ENCODE results near the gene SLC15A1. TPM values are rescaled to one million over a fixed set of nuclear protein-coding genes. Genes with fewer than 3 reads are reported as not detected.
"Not testable (repeated sequence)": the region's sequence is repeated elsewhere in the genome, so short reads cannot be mapped to it uniquely, and the experiment has no call there.

The SLC15A1 gene
- total RNA-seq, 4 donors from 2014 or later, result not detected

DNA sequence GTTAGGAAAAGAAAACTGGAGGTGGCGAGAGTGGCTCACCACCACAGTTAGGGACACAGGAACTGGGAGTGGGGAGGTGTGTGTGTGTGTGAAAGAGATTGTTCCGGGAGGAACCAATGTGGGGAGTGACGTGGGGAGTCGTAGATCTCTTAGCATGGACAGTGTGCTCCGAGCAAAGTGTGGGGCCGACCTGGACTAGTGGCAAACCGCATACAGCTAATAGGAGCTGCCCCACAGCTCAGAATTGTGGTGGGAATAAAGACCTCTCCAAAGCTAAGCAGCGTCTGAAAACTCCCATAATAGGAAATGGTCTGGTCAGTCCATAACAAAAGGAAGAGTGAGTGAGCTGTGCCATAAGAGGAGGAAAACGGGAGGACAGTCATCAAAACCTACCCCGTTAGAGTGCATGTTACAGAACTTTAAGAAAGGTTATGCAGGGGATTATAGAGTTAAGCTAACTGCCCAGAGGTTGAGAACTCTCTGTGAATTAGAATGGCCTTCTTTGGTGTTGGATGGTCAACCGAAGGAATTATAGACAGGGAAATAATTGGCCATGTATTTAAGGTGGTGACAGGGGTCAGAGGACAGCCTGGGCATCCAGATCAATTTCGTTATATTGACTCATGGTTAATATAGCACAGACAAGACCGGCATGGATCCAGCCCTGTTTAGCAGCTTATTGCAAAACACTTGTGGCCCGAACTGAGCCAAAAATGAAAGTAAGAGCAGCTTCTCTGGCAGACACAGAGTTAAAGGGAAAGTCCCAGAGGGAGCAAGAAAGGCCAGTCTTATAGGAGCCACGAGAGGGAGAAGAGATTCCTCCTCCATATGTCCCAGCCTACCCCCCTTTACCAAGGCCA, 8.9 kb upstream of the SLC15A1 start:
- Histone ChIP-seq H3K9me3 (no peaks in the 10 kb centered on the region), H3K27me3 (no peaks in the 10 kb centered on the region), H3K36me3 (no peaks in the 10 kb centered on the region), H3K27ac (no peak overlapping the region), H3K4me3 (peak overlapping the region in 3 of 4 donors; percentile 4 to 33 (median 21)), H3K4me1 (no peaks in the 10 kb centered on the region)
- DNase-seq, result no peak
- TF ChIP-seq POLR2A (IDR thresholded peaks at IDR 0.05), result no peak
- TF ChIP-seq, protein P1, sequence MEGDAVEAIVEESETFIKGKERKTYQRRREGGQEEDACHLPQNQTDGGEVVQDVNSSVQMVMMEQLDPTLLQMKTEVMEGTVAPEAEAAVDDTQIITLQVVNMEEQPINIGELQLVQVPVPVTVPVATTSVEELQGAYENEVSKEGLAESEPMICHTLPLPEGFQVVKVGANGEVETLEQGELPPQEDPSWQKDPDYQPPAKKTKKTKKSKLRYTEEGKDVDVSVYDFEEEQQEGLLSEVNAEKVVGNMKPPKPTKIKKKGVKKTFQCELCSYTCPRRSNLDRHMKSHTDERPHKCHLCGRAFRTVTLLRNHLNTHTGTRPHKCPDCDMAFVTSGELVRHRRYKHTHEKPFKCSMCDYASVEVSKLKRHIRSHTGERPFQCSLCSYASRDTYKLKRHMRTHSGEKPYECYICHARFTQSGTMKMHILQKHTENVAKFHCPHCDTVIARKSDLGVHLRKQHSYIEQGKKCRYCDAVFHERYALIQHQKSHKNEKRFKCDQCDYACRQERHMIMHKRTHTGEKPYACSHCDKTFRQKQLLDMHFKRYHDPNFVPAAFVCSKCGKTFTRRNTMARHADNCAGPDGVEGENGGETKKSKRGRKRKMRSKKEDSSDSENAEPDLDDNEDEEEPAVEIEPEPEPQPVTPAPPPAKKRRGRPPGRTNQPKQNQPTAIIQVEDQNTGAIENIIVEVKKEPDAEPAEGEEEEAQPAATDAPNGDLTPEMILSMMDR (IDR thresholded peaks at IDR 0.05 in 4 of 5, conservative IDR thresholded peaks at IDR 0.05 in 1 of 5), result no peak
- intact Hi-C loops (cut with DNase I; ENCODE audit: low total_unique reads), result no loop called here
- ATAC-seq, result no peak
- in situ Hi-C loops (cut with MboI; ENCODE audit: low sequenced_read_pairs in 4 of 4), result no loop called here

DNA sequence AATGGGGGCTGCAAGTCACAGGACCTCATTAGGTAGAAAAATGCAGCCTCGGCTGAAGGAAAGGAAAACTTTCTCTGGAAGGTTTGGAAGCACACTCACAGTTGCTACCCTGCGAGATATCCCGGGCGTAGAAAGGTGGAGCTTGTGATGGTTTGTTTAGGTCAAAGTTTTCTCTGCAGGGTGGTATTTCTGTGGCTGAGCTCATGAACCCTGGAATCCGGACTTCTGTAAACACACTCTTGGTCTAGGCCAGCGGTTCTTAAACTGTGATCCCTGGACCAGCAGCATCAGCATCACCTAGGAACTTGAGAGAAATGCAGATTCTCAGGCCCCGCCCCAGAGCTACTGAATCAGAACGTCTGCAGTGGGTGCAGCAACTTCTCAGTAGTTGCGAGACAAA, 3.3 kb upstream of the SLC15A1 start:
- Histone ChIP-seq H3K27me3 (peaks cover 19 to 34% (median 28%) of the 10 kb centered on the region in 3 donors), H3K4me3 (no peak overlapping the region), H3K9me3 (no peaks in the 10 kb centered on the region), H3K27ac (no peak overlapping the region), H3K36me3 (no peaks in the 10 kb centered on the region), H3K4me1 (no peaks in the 10 kb centered on the region)
- in situ Hi-C loops (cut with MboI; ENCODE audit: low sequenced_read_pairs in 4 of 4), result no loop called here
- intact Hi-C loops (cut with DNase I; ENCODE audit: low total_unique reads), result no loop called here
- TF ChIP-seq, protein P1 (IDR thresholded peaks at IDR 0.05 in 4 of 5, conservative IDR thresholded peaks at IDR 0.05 in 1 of 5), result no peak
- TF ChIP-seq POLR2A (IDR thresholded peaks at IDR 0.05), result no peak
- no peak for ATAC-seq
- no peak for DNase-seq

DNA sequence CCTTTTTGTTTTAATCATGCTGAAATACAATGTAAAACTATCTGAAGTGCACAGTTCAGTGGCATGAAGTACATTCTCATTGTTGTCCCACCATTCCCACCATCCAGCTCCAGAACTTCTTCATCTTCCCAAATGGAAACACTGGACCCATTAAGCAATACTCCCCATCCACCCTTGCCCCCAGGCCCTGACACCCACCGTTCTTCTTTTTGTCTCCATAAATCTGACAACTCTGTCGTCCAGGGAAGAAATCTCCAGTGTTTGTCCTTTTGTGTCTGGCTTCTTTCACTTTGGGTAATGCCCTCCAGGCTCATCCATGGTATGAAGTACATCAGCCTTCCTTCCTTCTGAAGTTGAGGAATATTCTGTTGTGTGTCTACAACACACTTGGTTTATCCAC, 2.6 kb upstream of the SLC15A1 start:
- Histone ChIP-seq H3K27ac (no peak overlapping the region), H3K9me3 (no peaks in the 10 kb centered on the region)
- DNase-seq, result no peak

DNA sequence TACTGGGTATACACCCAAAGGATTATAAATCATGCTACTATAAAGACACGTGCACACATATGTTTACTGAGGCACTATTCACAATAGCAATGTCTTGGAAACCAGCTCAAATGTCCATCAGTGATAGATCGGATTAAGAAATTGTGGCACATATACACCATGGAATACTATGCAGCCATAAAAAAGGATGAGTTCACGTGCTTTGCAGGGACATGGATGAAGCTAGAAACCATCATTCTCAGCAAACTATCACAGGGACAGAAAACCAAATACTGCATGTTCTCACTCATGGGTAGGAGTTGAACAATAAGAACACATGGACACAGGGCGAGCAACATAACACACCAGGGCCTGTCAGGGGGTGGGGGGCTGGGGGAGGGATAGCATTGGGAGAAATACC, 2.0 kb upstream of the SLC15A1 start:
- H3K27ac ChIP-seq; H3K4me1 ChIP-seq; ATAC-seq; in situ Hi-C loops (cut with MboI; ENCODE audit: low sequenced_read_pairs in 4 of 4); intact Hi-C loops (cut with DNase I; ENCODE audit: low total_unique reads); H3K9me3 ChIP-seq; DNase-seq; H3K4me3 ChIP-seq; H3K36me3 ChIP-seq: not testable (repeated sequence)
- H3K27me3 ChIP-seq, result peaks cover 19 to 34% (median 30%) of the 10 kb centered on the region in 3 donors

More for the DNA sequence above, 2.6 kb upstream of the SLC15A1 start:
- TF ChIP-seq, protein P1 (IDR thresholded peaks at IDR 0.05 in 4 of 5, conservative IDR thresholded peaks at IDR 0.05 in 1 of 5), result no peak
- no peak for TF ChIP-seq POLR2A (IDR thresholded peaks at IDR 0.05)
- no peak for ATAC-seq
- Histone ChIP-seq H3K27me3 (peaks cover 19 to 34% (median 30%) of the 10 kb centered on the region in 3 donors), H3K4me3 (no peak overlapping the region), H3K4me1 (no peaks in the 10 kb centered on the region), H3K36me3 (no peaks in the 10 kb centered on the region)
- intact Hi-C loops (cut with DNase I; ENCODE audit: low total_unique reads) (no loop called here), in situ Hi-C loops (cut with MboI; ENCODE audit: low sequenced_read_pairs in 4 of 4) (no loop called here)

DNA sequence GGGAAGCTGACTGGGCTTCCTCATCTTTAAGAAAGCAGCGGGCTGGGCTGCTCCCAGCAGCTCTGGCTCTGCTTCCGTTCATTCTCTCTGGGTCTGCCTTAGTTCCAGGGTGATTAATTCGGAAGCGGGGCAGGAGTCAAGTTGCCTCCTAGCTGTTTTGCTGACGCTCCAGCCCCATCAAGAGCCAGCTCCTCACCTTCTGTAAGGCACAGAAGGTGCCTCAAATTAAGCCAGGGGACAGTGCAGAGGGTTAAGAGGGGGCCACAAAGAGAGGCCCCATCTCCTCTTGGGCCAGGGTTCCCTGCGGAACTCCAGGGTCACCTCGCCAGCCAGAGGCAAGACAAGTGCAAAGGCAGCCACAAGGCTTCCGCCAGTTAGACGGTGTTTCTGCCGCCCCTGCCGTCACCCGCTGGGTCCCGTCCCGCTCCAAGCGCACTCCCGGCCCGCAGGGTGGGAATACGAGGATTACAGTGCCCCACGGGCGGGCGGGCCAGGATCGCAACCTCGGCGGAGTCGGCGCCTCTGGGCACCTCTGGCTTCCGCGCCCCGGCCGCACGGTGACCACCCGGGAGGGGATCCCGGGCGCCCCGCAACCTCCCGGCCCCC, 508 bp downstream of the SLC15A1 start:
- no peaks in the 10 kb centered on the region for H3K9me3 ChIP-seq
- DNase-seq (no peak), ATAC-seq (no peak)
- H3K36me3 ChIP-seq, result no peaks in the 10 kb centered on the region
- no peaks in the 10 kb centered on the region for H3K4me1 ChIP-seq
- H3K4me3 ChIP-seq, result peak overlapping the region in 3 of 4 donors; percentile 21 to 35 (median 32)
- intact Hi-C loops (cut with DNase I; ENCODE audit: low total_unique reads) (no loop called here), in situ Hi-C loops (cut with MboI; ENCODE audit: low sequenced_read_pairs in 4 of 4) (no loop called here)
- H3K27ac ChIP-seq, result no peak overlapping the region
- no peak for TF ChIP-seq POLR2A (IDR thresholded peaks at IDR 0.05)
- TF ChIP-seq, protein P1 (IDR thresholded peaks at IDR 0.05 in 4 of 5, conservative IDR thresholded peaks at IDR 0.05 in 1 of 5), result no peak
- H3K27me3 ChIP-seq, result peaks cover 19 to 34% (median 30%) of the 10 kb centered on the region in 3 donors

Data from gastrocnemius medialis (tissue), 4 donors.